ENCODE measurements around the gene ZNF426. TPM values are rescaled to one million over a fixed set of nuclear protein-coding genes. Genes with fewer than 3 reads are reported as not detected.

Gene ZNF426
- total and polyA plus RNA-seq, 2 donors from 2014 or later = 2.9 to 22.9 TPM

DNA sequence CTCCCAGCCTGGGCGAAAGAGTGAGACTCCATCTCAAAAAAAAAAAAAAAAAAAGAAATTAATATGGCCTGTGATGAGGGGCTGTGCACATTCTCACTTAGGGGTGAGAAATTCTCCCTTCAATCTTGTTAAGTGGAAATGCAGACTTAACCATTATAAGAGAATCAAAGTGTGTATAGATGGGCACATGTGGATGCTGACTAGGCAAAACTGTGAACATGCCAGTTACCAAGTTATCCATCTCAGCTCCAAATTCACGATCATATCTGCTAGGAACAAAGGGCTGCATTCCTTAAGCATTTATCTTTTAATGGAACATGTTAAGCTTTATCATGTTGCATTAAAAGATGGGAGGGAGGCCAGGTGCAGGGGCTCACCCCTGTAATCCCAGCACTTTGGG lies 44.3 kb downstream of the ZNF426 start:
- Histone ChIP-seq H3K4me1 (ENCODE audit: control insufficient read depth in 2 of 3, insufficient read depth in 2 of 3, low read depth in 1 of 3, low read length in 3 of 3) (no peaks in the 10 kb centered on the region), H3K4me3 (ENCODE audit: low read length in 3 of 3) (no peak overlapping the region), H3K27ac (ENCODE audit: low read depth in 2 of 2, low read length in 2 of 2) (no peak overlapping the region), H3K27me3 (ENCODE audit: control insufficient read depth, insufficient read depth, low read length) (no peaks in the 10 kb centered on the region), H3K9me3 (ENCODE audit: control insufficient read depth in 2 of 3, insufficient read depth in 1 of 3, low read length in 3 of 3) (peaks cover 0 to 21% (median 6%) of the 10 kb centered on the region in 3 donors), H3K36me3 (ENCODE audit: control insufficient read depth in 2 of 3, insufficient read depth in 3 of 3, low read length in 3 of 3) (no peaks in the 10 kb centered on the region), H3K9ac (ENCODE audit: low read length in 3 of 3) (no peak overlapping the region)
- DNase-seq (no peak), FAIRE-seq (no peak)
- intact Hi-C loops (cut with DNase I) = no loop called here
- TF ChIP-seq, protein P1, sequence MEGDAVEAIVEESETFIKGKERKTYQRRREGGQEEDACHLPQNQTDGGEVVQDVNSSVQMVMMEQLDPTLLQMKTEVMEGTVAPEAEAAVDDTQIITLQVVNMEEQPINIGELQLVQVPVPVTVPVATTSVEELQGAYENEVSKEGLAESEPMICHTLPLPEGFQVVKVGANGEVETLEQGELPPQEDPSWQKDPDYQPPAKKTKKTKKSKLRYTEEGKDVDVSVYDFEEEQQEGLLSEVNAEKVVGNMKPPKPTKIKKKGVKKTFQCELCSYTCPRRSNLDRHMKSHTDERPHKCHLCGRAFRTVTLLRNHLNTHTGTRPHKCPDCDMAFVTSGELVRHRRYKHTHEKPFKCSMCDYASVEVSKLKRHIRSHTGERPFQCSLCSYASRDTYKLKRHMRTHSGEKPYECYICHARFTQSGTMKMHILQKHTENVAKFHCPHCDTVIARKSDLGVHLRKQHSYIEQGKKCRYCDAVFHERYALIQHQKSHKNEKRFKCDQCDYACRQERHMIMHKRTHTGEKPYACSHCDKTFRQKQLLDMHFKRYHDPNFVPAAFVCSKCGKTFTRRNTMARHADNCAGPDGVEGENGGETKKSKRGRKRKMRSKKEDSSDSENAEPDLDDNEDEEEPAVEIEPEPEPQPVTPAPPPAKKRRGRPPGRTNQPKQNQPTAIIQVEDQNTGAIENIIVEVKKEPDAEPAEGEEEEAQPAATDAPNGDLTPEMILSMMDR (IDR thresholded peaks at IDR 0.05; ENCODE audit: borderline replicate concordance, extremely low read depth, insufficient read depth) = no peak

DNA sequence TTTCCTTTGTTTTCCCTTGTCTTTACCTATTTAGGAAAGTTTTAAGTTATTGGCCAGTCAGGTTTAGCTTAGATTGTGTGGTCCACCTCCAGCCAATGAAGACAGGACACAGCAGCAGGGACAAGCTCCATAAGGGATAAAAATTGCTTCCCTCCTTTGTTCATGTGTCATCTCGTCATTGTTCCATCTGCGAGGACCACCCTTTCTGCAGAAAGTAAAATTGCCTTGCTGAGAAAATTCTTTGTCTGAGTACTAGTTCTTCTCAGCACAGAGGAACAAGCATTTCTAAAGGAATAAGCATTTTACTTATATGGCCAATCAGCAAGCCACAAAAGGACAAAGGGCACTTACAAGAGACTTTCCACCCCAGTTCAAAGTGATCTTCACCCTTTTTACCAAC lies 51.4 kb downstream of the ZNF426 start:
- DNase-seq (no peak), FAIRE-seq (no peak)
- H3K27ac ChIP-seq (ENCODE audit: low read depth in 2 of 2, low read length in 2 of 2) = no peak overlapping the region
- H3K27me3 ChIP-seq (ENCODE audit: control insufficient read depth, insufficient read depth, low read length) = no peaks in the 10 kb centered on the region
- no peak overlapping the region for H3K4me3 ChIP-seq (ENCODE audit: low read length in 3 of 3)
- TF ChIP-seq, protein P1 (IDR thresholded peaks at IDR 0.05; ENCODE audit: borderline replicate concordance, extremely low read depth, insufficient read depth) = no peak
- no peak overlapping the region for H3K9ac ChIP-seq (ENCODE audit: low read length in 3 of 3)
- H3K4me1 ChIP-seq (ENCODE audit: control insufficient read depth in 2 of 3, insufficient read depth in 2 of 3, low read depth in 1 of 3, low read length in 3 of 3) = no peaks in the 10 kb centered on the region
- peaks cover 0 to 27% (median 18%) of the 10 kb centered on the region in 3 donors for H3K9me3 ChIP-seq (ENCODE audit: control insufficient read depth in 2 of 3, insufficient read depth in 1 of 3, low read length in 3 of 3)
- no peaks in the 10 kb centered on the region for H3K36me3 ChIP-seq (ENCODE audit: control insufficient read depth in 2 of 3, insufficient read depth in 3 of 3, low read length in 3 of 3)
- intact Hi-C loops (cut with DNase I) = no loop called here

DNA sequence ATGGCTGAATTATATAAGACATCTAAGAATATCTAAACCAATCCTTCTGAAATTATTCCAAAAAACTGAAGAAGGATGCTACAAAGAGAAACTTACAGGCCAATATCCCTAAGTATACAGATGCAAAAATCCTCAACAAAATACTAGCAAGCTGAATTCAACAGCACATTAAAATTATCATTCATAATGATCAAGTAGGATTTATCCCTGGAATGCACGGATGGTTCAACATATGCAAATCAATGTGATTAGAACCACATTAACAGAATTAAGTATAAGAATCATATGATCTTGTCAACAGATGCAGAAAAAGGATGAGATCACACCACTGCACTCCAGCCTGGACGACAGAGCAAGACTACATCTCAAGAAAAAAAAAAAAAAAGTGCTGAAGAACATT lies 53.3 kb downstream of the ZNF426 start:
- Histone ChIP-seq H3K4me1 (ENCODE audit: control insufficient read depth in 2 of 3, insufficient read depth in 2 of 3, low read depth in 1 of 3, low read length in 3 of 3) (no peaks in the 10 kb centered on the region), H3K36me3 (ENCODE audit: control insufficient read depth in 2 of 3, insufficient read depth in 3 of 3, low read length in 3 of 3) (no peaks in the 10 kb centered on the region), H3K9ac (ENCODE audit: low read length in 3 of 3) (no peak overlapping the region), H3K4me3 (ENCODE audit: low read length in 3 of 3) (no peak overlapping the region), H3K27ac (ENCODE audit: low read depth in 2 of 2, low read length in 2 of 2) (no peak overlapping the region), H3K9me3 (ENCODE audit: control insufficient read depth in 2 of 3, insufficient read depth in 1 of 3, low read length in 3 of 3) (peaks cover 0 to 21% (median 15%) of the 10 kb centered on the region in 3 donors), H3K27me3 (ENCODE audit: control insufficient read depth, insufficient read depth, low read length) (no peaks in the 10 kb centered on the region)
- intact Hi-C loops (cut with DNase I) = no loop called here
- FAIRE-seq (no peak), DNase-seq (no peak)
- TF ChIP-seq, protein P1 (IDR thresholded peaks at IDR 0.05; ENCODE audit: borderline replicate concordance, extremely low read depth, insufficient read depth) = no peak

DNA sequence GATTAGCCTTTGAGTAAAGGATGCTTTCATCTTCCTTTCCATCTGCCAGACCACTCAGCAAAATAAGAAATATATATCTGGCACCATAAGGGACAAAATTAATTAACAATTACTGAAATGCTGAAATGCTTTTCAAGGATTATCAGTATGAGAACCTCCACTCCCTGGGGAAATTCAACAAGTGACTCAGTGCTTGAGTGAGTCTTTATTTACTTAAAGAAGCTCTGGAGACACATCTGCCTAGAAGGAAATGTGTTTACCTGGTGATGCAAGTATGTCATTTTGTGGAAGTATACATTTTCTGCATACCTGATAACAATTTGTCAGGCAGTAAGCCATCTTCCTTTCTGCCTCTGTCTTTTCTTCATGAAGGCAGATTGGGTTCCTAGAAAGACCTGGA lies 63.5 kb downstream of the ZNF426 start:
- TF ChIP-seq, protein P1 (IDR thresholded peaks at IDR 0.05; ENCODE audit: borderline replicate concordance, extremely low read depth, insufficient read depth) = no peak
- H3K9me3 ChIP-seq (ENCODE audit: control insufficient read depth in 2 of 3, insufficient read depth in 1 of 3, low read length in 3 of 3) = peaks cover 0 to 20% (median 12%) of the 10 kb centered on the region in 3 donors
- H3K27ac ChIP-seq (ENCODE audit: low read depth in 2 of 2, low read length in 2 of 2) = no peak overlapping the region

More for the DNA sequence above, 63.5 kb downstream of the ZNF426 start:
- no peak overlapping the region for H3K4me3 ChIP-seq (ENCODE audit: low read length in 3 of 3)
- DNase-seq = no peak
- no peak for FAIRE-seq
- intact Hi-C loops (cut with DNase I) = no loop called here
- H3K27me3 ChIP-seq (ENCODE audit: control insufficient read depth, insufficient read depth, low read length) = no peaks in the 10 kb centered on the region
- H3K4me1 ChIP-seq (ENCODE audit: control insufficient read depth in 2 of 3, insufficient read depth in 2 of 3, low read depth in 1 of 3, low read length in 3 of 3) = no peaks in the 10 kb centered on the region
- no peak overlapping the region for H3K9ac ChIP-seq (ENCODE audit: low read length in 3 of 3)
- H3K36me3 ChIP-seq (ENCODE audit: control insufficient read depth in 2 of 3, insufficient read depth in 3 of 3, low read length in 3 of 3) = no peaks in the 10 kb centered on the region
